ENCODE measurements around the gene KHDRBS2.

DNA sequence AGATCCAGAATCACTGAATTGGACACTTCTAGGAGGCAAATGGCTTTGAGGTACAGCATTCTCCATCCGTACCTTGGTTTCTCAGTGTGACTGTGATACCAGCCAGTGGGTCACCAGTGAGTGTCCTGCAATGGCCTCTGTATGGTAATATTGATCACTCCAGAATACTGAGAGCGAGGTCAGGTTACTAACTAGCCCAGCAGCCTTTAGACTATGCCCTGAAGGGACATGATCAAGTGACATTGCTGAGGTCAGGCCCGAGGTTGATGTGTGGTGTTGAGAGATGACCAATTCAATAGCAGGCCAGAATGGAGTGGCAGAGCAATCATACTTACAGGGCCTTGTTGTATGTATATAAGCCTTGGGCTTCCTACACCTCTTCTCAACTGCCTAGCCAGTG is 476.0 kb downstream of the KHDRBS2 start:
- TF ChIP-seq, protein P1, sequence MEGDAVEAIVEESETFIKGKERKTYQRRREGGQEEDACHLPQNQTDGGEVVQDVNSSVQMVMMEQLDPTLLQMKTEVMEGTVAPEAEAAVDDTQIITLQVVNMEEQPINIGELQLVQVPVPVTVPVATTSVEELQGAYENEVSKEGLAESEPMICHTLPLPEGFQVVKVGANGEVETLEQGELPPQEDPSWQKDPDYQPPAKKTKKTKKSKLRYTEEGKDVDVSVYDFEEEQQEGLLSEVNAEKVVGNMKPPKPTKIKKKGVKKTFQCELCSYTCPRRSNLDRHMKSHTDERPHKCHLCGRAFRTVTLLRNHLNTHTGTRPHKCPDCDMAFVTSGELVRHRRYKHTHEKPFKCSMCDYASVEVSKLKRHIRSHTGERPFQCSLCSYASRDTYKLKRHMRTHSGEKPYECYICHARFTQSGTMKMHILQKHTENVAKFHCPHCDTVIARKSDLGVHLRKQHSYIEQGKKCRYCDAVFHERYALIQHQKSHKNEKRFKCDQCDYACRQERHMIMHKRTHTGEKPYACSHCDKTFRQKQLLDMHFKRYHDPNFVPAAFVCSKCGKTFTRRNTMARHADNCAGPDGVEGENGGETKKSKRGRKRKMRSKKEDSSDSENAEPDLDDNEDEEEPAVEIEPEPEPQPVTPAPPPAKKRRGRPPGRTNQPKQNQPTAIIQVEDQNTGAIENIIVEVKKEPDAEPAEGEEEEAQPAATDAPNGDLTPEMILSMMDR (conservative IDR thresholded peaks at IDR 0.05; ENCODE audit: low read depth, low read length), result no peak
- no peak for TF ChIP-seq EZH2 (IDR thresholded peaks at IDR 0.05; ENCODE audit: borderline replicate concordance, low read depth, low read length, poor library complexity, severe bottlenecking)
